Mucosa of stomach (tissue), 1 donor: Measurements from ENCODE around the gene CHGA.

Experiments
- H3K27me3 ChIP-seq: one replicate; pipeline ENCODE4 v1.7.0; 2013; ENCODE audit warnings: mild to moderate bottlenecking, low read length; ENCODE audit not compliant: control insufficient read depth, insufficient read depth
- H3K36me3 ChIP-seq: one replicate; pipeline ENCODE4 v1.7.0; 2013; ENCODE audit warnings: low read length; ENCODE audit not compliant: control insufficient read depth, insufficient read depth
- H3K4me1 ChIP-seq: one replicate; pipeline ENCODE4 v1.7.0; 2013; ENCODE audit warnings: mild to moderate bottlenecking, low read length; ENCODE audit not compliant: control insufficient read depth, insufficient read depth
- H3K4me3 ChIP-seq: one replicate; pipeline ENCODE4 v1.7.0; 2013; ENCODE audit warnings: low read length
- H3K9ac ChIP-seq: one replicate; pipeline ENCODE4 v1.7.0; 2013; ENCODE audit warnings: mild to moderate bottlenecking, low read length, moderate library complexity
- H3K9me3 ChIP-seq: one replicate; pipeline ENCODE4 v1.7.0; 2013; ENCODE audit warnings: mild to moderate bottlenecking, low read length, moderate library complexity; ENCODE audit not compliant: control insufficient read depth
- donor health status: Pancreatic carcinoma.

Gene CHGA

GRCh38 chr14:92926931-92927330 is 4.0 kb downstream of the CHGA start:
- Histone ChIP-seq H3K27me3 (peaks cover 13% of the 10 kb centered on the region), H3K4me1 (no peaks in the 10 kb centered on the region), H3K4me3 (no peak overlapping the region), H3K9ac (no peak overlapping the region), H3K9me3 (no peaks in the 10 kb centered on the region), H3K36me3 (no peaks in the 10 kb centered on the region)

GRCh38 chr14:92927349-92928257 is 4.7 kb downstream of the CHGA start:
- no peaks in the 10 kb centered on the region for H3K36me3 ChIP-seq
- peaks cover 6% of the 10 kb centered on the region for H3K27me3 ChIP-seq
- H3K4me3 ChIP-seq: no peak overlapping the region
- H3K4me1 ChIP-seq: no peaks in the 10 kb centered on the region
- no peaks in the 10 kb centered on the region for H3K9me3 ChIP-seq
- no peak overlapping the region for H3K9ac ChIP-seq

- Histone ChIP-seq H3K4me1 (no peaks in the 10 kb centered on the region), H3K4me3 (no peak overlapping the region), H3K9me3 (no peaks in the 10 kb centered on the region), H3K27me3 (no peaks in the 10 kb centered on the region), H3K36me3 (no peaks in the 10 kb centered on the region), H3K9ac (no peak overlapping the region)
These were observed 5.3 kb downstream of the CHGA start for GRCh38 chr14:92928258-92928629.

GRCh38 chr14:92928961-92929688 is 6.2 kb downstream of the CHGA start:
- Histone ChIP-seq H3K36me3 (no peaks in the 10 kb centered on the region), H3K4me3 (no peak overlapping the region), H3K27me3 (no peaks in the 10 kb centered on the region), H3K4me1 (no peaks in the 10 kb centered on the region), H3K9me3 (no peaks in the 10 kb centered on the region), H3K9ac (no peak overlapping the region)

GRCh38 chr14:92929689-92930608 is 7.0 kb downstream of the CHGA start:
- no peaks in the 10 kb centered on the region for H3K36me3 ChIP-seq
- H3K9me3 ChIP-seq: no peaks in the 10 kb centered on the region
- H3K4me3 ChIP-seq: no peak overlapping the region
- no peak overlapping the region for H3K9ac ChIP-seq
- H3K27me3 ChIP-seq: no peaks in the 10 kb centered on the region
- H3K4me1 ChIP-seq: no peaks in the 10 kb centered on the region

- H3K9ac ChIP-seq: no peak overlapping the region
These were observed 8.0 kb downstream of the CHGA start for GRCh38 chr14:92930737-92931602.

GRCh38 chr14:92931681-92932447 is 8.9 kb downstream of the CHGA start:
- no peaks in the 10 kb centered on the region for H3K27me3 ChIP-seq
- no peaks in the 10 kb centered on the region for H3K4me1 ChIP-seq
- H3K36me3 ChIP-seq: no peaks in the 10 kb centered on the region

More at GRCh38 chr14:92930737-92931602, 8.0 kb downstream of the CHGA start:
- Histone ChIP-seq H3K4me3 (no peak overlapping the region), H3K4me1 (no peaks in the 10 kb centered on the region), H3K36me3 (no peaks in the 10 kb centered on the region), H3K27me3 (no peaks in the 10 kb centered on the region), H3K9me3 (no peaks in the 10 kb centered on the region)

GRCh38 chr14:92932448-92933395 is 9.8 kb downstream of the CHGA start:
- Histone ChIP-seq H3K9ac (no peak overlapping the region), H3K4me1 (no peaks in the 10 kb centered on the region), H3K27me3 (no peaks in the 10 kb centered on the region), H3K36me3 (no peaks in the 10 kb centered on the region), H3K9me3 (no peaks in the 10 kb centered on the region), H3K4me3 (no peak overlapping the region)

More at GRCh38 chr14:92931681-92932447, 8.9 kb downstream of the CHGA start:
- H3K4me3 ChIP-seq: no peak overlapping the region
- no peaks in the 10 kb centered on the region for H3K9me3 ChIP-seq
- no peak overlapping the region for H3K9ac ChIP-seq

- Histone ChIP-seq H3K9me3 (no peaks in the 10 kb centered on the region), H3K9ac (no peak overlapping the region), H3K4me3 (no peak overlapping the region), H3K4me1 (no peaks in the 10 kb centered on the region), H3K27me3 (no peaks in the 10 kb centered on the region), H3K36me3 (no peaks in the 10 kb centered on the region)
These were observed 10.5 kb downstream of the CHGA start for GRCh38 chr14:92933481-92933880.
